Measurements from ENCODE around the gene TRPM5. TPM values are rescaled to one million over a fixed set of nuclear protein-coding genes. Genes with fewer than 3 reads are reported as not detected.

Gene TRPM5
- total and polyA plus RNA-seq, 2 of the 8 experiments (the other 6 are each of a cell fraction or from before 2014, with no cell fraction given), result 0.02 TPM; not detected in 1

DNA sequence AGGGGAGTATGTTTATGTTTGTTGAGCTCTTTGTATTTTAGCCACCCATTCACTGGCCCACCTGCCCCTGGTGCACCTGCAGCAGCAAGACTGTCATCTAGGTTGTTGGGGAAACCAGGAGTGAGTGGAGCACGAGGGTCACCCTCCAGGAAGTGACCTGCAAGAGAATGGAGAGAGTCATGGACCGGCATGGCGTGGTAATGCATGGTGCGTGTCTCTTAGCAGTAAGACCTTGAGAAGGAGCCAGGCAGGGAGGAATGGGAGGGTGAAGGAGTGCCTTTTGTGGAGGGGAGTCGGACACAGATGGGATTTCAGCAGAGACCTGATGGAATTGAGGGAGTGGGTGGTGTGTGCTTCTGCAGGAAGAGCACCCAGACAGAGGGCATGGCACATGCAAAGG lies 38.4 kb upstream of the TRPM5 start:
- no peak overlapping the region for H2BK5ac ChIP-seq (ENCODE audit: low read depth, low read length)
- no peak overlapping the region for H2BK15ac ChIP-seq (ENCODE audit: low read length)
- DNase-seq (ENCODE audit: low read depth in 1 of 2, low spot score in 2 of 2) (no peak), FAIRE-seq (no peak)
- H4K91ac ChIP-seq (replicated peaks; ENCODE audit: insufficient read length, low read length), result no peak overlapping the region
- peaks cover 4 to 29% (median 20%) of the 10 kb centered on the region in 4 experiments for H3K27me3 ChIP-seq (replicated peaks in 1 of 4; ENCODE audit: control insufficient read depth in 3 of 4, extremely low read depth in 1 of 4, insufficient read depth in 3 of 4, low read length in 3 of 4)
- H3K18ac ChIP-seq (ENCODE audit: extremely low read depth, low read length), result no peak overlapping the region
- ChIA-PET POLR2A (ENCODE audit: partially characterized antibody) (no interaction called here), CTCF (ENCODE audit: partially characterized antibody) (interaction anchor here (0.7 to 1.1 kb wide), 3 partner anchors 18 to 48 kb away, joined by 3 read pairs; no protein-coding TSS in a partner anchor)
- no peak overlapping the region for H3K9ac ChIP-seq (replicated peaks in 1 of 4; ENCODE audit: extremely low read depth in 1 of 4, low read depth in 3 of 4, low read length in 3 of 4)
- no peaks in the 10 kb centered on the region for H3K4me1 ChIP-seq (replicated peaks in 1 of 4; ENCODE audit: control insufficient read depth in 3 of 4, insufficient read depth in 4 of 4, low read length in 3 of 4)
- peaks cover 12 to 16% of the 10 kb centered on the region in 2 experiments for H3K9me3 ChIP-seq (ENCODE audit: insufficient read depth in 2 of 2, low read depth in 1 of 2, low read length in 1 of 2)
- no peak overlapping the region for H2BK20ac ChIP-seq (ENCODE audit: low read length)
- 76% methylated on average over 5 of the region's 5 CpGs; no CpG with 5 or more reads in 1 of the 2 experiments for WGBS, 2 experiments (ENCODE audit: extremely low coverage in 1 of 2, insufficient coverage in 1 of 2, insufficient read length in 1 of 2, insufficient replicate concordance in 2 of 2, low coverage in 1 of 2, low lambda C conversion rate in 2 of 2, missing lambda C conversion rate in 1 of 2)
- no peak overlapping the region for H2BK120ac ChIP-seq (replicated peaks; ENCODE audit: low read depth, low read length)
- no peak overlapping the region for H2AFZ ChIP-seq (ENCODE audit: low read length)
- no peak overlapping the region for H3K4ac ChIP-seq (replicated peaks; ENCODE audit: insufficient read length, low read depth, low read length)
- no peaks in the 10 kb centered on the region for H3K79me2 ChIP-seq (ENCODE audit: control insufficient read depth in 1 of 2, insufficient read depth in 2 of 2, low read length in 2 of 2)
- no peaks in the 10 kb centered on the region for H3K36me3 ChIP-seq (ENCODE audit: control insufficient read depth in 2 of 4, insufficient read depth in 4 of 4, low read length in 3 of 4)
- no peak overlapping the region for H2AK5ac ChIP-seq (ENCODE audit: low read depth, low read length)
- H3K56ac ChIP-seq (replicated peaks; ENCODE audit: insufficient read length, low read depth, low read length), result no peak overlapping the region
- no peak overlapping the region for H3K23ac ChIP-seq (ENCODE audit: insufficient read length)
- H3K27ac ChIP-seq (ENCODE audit: low read depth, low read length), result no peak overlapping the region
- H3K4me2 ChIP-seq (ENCODE audit: insufficient read depth in 1 of 2, low read depth in 2 of 2, low read length in 2 of 2), result no peak overlapping the region
- TF ChIP-seq ZNF274 (IDR thresholded peaks at IDR 0.05; ENCODE audit: borderline replicate concordance, extremely low read depth, low read length) (no peak), KDM1A (IDR thresholded peaks at IDR 0.05; ENCODE audit: borderline replicate concordance, low read length) (no peak), RFX5 (IDR thresholded peaks at IDR 0.05; ENCODE audit: borderline replicate concordance, low read depth, low read length) (no peak), JUN (IDR thresholded peaks at IDR 0.05; ENCODE audit: low read depth, low read length) (no peak), TEAD4 (IDR thresholded peaks at IDR 0.05; ENCODE audit: low read depth, low read length) (no peak), SUZ12 (IDR thresholded peaks at IDR 0.05; ENCODE audit: low read length) (no peak), ASH2L (IDR thresholded peaks at IDR 0.05; ENCODE audit: low read length) (no peak), CHD2 (IDR thresholded peaks at IDR 0.05; ENCODE audit: low read length) (no peak), POLR2AphosphoS5 (IDR thresholded peaks at IDR 0.05; ENCODE audit: low read depth, low read length) (no peak), CEBPB (IDR thresholded peaks at IDR 0.05; ENCODE audit: low read depth, low read length) (no peak), CBX5 (IDR thresholded peaks at IDR 0.05; ENCODE audit: low read depth, low read length) (no peak)
- TF ChIP-seq, protein P1, sequence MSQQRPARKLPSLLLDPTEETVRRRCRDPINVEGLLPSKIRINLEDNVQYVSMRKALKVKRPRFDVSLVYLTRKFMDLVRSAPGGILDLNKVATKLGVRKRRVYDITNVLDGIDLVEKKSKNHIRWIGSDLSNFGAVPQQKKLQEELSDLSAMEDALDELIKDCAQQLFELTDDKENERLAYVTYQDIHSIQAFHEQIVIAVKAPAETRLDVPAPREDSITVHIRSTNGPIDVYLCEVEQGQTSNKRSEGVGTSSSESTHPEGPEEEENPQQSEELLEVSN (IDR thresholded peaks at IDR 0.05), result no peak
- H4K20me1 ChIP-seq (replicated peaks in 1 of 2; ENCODE audit: control insufficient read depth in 1 of 2, insufficient read depth in 2 of 2, low read length in 2 of 2), result no peaks in the 10 kb centered on the region
- no peak overlapping the region for H2BK12ac ChIP-seq (ENCODE audit: low read depth, low read length)
- no peak overlapping the region for H4K5ac ChIP-seq (ENCODE audit: insufficient read length, low read depth, low read length)
- H3K14ac ChIP-seq (ENCODE audit: insufficient read length), result no peak overlapping the region
- H4K8ac ChIP-seq (ENCODE audit: extremely low read depth, insufficient read depth, low read length), result no peak overlapping the region
- no peak overlapping the region for H3K4me3 ChIP-seq (ENCODE audit: extremely low read depth in 1 of 4, insufficient read depth in 2 of 4, low read depth in 3 of 4, low read length in 4 of 4)
- H3K23me2 ChIP-seq (ENCODE audit: low read depth, low read length), result no peaks in the 10 kb centered on the region
- no peaks in the 10 kb centered on the region for H3K79me1 ChIP-seq (ENCODE audit: low read depth, low read length)

Data from H1 (cell line).